ENCODE results near the gene METTL13.

GRCh38 chr1:171756856-171757255 is 24.6 kb upstream of the METTL13 start:
- TF ChIP-seq, protein P1, sequence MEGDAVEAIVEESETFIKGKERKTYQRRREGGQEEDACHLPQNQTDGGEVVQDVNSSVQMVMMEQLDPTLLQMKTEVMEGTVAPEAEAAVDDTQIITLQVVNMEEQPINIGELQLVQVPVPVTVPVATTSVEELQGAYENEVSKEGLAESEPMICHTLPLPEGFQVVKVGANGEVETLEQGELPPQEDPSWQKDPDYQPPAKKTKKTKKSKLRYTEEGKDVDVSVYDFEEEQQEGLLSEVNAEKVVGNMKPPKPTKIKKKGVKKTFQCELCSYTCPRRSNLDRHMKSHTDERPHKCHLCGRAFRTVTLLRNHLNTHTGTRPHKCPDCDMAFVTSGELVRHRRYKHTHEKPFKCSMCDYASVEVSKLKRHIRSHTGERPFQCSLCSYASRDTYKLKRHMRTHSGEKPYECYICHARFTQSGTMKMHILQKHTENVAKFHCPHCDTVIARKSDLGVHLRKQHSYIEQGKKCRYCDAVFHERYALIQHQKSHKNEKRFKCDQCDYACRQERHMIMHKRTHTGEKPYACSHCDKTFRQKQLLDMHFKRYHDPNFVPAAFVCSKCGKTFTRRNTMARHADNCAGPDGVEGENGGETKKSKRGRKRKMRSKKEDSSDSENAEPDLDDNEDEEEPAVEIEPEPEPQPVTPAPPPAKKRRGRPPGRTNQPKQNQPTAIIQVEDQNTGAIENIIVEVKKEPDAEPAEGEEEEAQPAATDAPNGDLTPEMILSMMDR (IDR thresholded peaks at IDR 0.05; ENCODE audit: control extremely low read depth in 1 of 3, insufficient read depth in 1 of 3, low read depth in 1 of 3, low read length in 3 of 3): no peak
- no peak for TF ChIP-seq POLR2A (IDR thresholded peaks at IDR 0.05; ENCODE audit: control extremely low read depth in 1 of 2, low read depth in 2 of 2, low read length in 2 of 2)
